SK-N-SH treated with all-trans-retinoic acid at 6 μM for 48 hours (cell line): ENCODE data around the gene FRYL.

Experiments used
- ATAC-seq: fragments of 200-7000 bp; cut with Tn5 transposase; 3 replicates; pipeline ENCODE4 v1.9.1; 2020; ENCODE audit warnings: mild to moderate bottlenecking, moderate library complexity
- ARNTL ChIP-seq: fragments of 450-650 bp; formaldehyde crosslinking; IDR thresholded peaks from 2 replicates; pipeline ENCODE4 v1.5.0; 2020; ENCODE audit warnings: low read depth, mild to moderate bottlenecking, moderate library complexity, borderline replicate concordance
- BACH2 ChIP-seq: fragments of 250-450 bp; sonication (Bioruptor Pico); IDR thresholded peaks from 2 replicates; pipeline ENCODE4 v1.9.0; 2021; ENCODE audit warnings: mild to moderate bottlenecking, borderline replicate concordance
- CSDC2 ChIP-seq: fragments of 250-450 bp; sonication (Bioruptor Pico); IDR thresholded peaks from 2 replicates; pipeline ENCODE4 v1.5.0; 2020; ENCODE audit warnings: mild to moderate bottlenecking, moderate library complexity
- ESRRG ChIP-seq: fragments of 250-450 bp; sonication (Bioruptor Pico); IDR thresholded peaks from 2 replicates; pipeline ENCODE4 v1.6.1; 2021; ENCODE audit warnings: mild to moderate bottlenecking
- GLIS3 ChIP-seq: fragments of 250-450 bp; sonication (Bioruptor Pico); IDR thresholded peaks from 2 replicates; pipeline ENCODE4 v1.5.0; 2020; ENCODE audit warnings: mild to moderate bottlenecking, moderate library complexity
- ISL1 ChIP-seq: fragments of 250-450 bp; sonication (Bioruptor Pico); IDR thresholded peaks from 2 replicates; pipeline ENCODE4 v2.1.2; 2022; ENCODE audit warnings: mild to moderate bottlenecking, moderate library complexity
- OSR1 ChIP-seq: fragments of 250-450 bp; sonication (Bioruptor Pico); IDR thresholded peaks from 2 replicates; pipeline ENCODE4 v1.8.0; 2022; ENCODE audit warnings: moderate library complexity, mild to moderate bottlenecking, inconsistent platforms
- PPARA ChIP-seq: fragments of 250-450 bp; sonication (Bioruptor Pico); IDR thresholded peaks from 2 replicates; pipeline ENCODE4 v1.5.0; 2020; ENCODE audit warnings: mild to moderate bottlenecking, borderline replicate concordance
- RARB ChIP-seq: fragments of 250-450 bp; sonication (Bioruptor Pico); IDR thresholded peaks from 2 replicates; pipeline ENCODE4 v1.8.0; 2021; ENCODE audit warnings: mild to moderate bottlenecking, moderate library complexity
- SNAI2 ChIP-seq: fragments of 250-450 bp; sonication (Bioruptor Pico); IDR thresholded peaks from 2 replicates; pipeline ENCODE4 v1.5.0; 2020; ENCODE audit warnings: mild to moderate bottlenecking, moderate library complexity
- TCF4 ChIP-seq: fragments of 250-450 bp; sonication (Bioruptor Pico); IDR thresholded peaks from 2 replicates; pipeline ENCODE4 v1.8.0; 2021; ENCODE audit warnings: mild to moderate bottlenecking, moderate library complexity, borderline replicate concordance
- TOX ChIP-seq: fragments of 250-450 bp; sonication (Bioruptor Pico); IDR thresholded peaks from 2 replicates; pipeline ENCODE4 v1.8.0; 2021; ENCODE audit warnings: mild to moderate bottlenecking, moderate library complexity, borderline replicate concordance
- ZC3H10 ChIP-seq: fragments of 250-450 bp; sonication (Bioruptor Pico); IDR thresholded peaks from 2 replicates; pipeline ENCODE4 v1.5.1; 2021; ENCODE audit warnings: mild to moderate bottlenecking, moderate library complexity
- ZFP30 ChIP-seq: fragments of 450-650 bp; formaldehyde crosslinking; IDR thresholded peaks from 2 replicates; pipeline ENCODE4 v1.5.0; 2022; ENCODE audit warnings: mild to moderate bottlenecking, moderate library complexity
- ZNF565 ChIP-seq: fragments of 450-650 bp; formaldehyde crosslinking; conservative IDR thresholded peaks from 2 replicates; pipeline ENCODE4 v1.5.0; 2020; ENCODE audit warnings: low read depth, mild to moderate bottlenecking, moderate library complexity
- ZNF70 ChIP-seq: fragments of 450-650 bp; formaldehyde crosslinking; IDR thresholded peaks from 2 replicates; pipeline ENCODE4 v1.5.0; 2020; ENCODE audit warnings: mild to moderate bottlenecking, moderate library complexity
- ZNF8 ChIP-seq: fragments of 450-650 bp; formaldehyde crosslinking; IDR thresholded peaks from 2 replicates; pipeline ENCODE4 v1.5.0; 2020; ENCODE audit warnings: mild to moderate bottlenecking, moderate library complexity
- TF ChIP-seq, protein P1 (sequence below): fragments of 250-450 bp; sonication (Bioruptor Pico); IDR thresholded peaks from 2 replicates; pipeline ENCODE4 v1.8.0; 2020; ENCODE audit warnings: mild to moderate bottlenecking, moderate library complexity, borderline replicate concordance
- TF ChIP-seq, protein P2 (sequence below): fragments of 250-450 bp; sonication (Bioruptor Pico); IDR thresholded peaks from 2 replicates; pipeline ENCODE4 v1.5.1; 2021; ENCODE audit warnings: mild to moderate bottlenecking, moderate library complexity
- TF ChIP-seq, protein P3 (sequence below): fragments of 250-450 bp; sonication (Bioruptor Pico); IDR thresholded peaks from 2 replicates; pipeline ENCODE4 v1.8.0; 2021; ENCODE audit warnings: low read depth, mild to moderate bottlenecking, moderate library complexity, borderline replicate concordance
- TF ChIP-seq, protein P4 (sequence below): fragments of 250-450 bp; sonication (Bioruptor Pico); IDR thresholded peaks from 2 replicates; pipeline ENCODE4 v1.5.0; 2020; ENCODE audit warnings: mild to moderate bottlenecking, moderate library complexity
- TF ChIP-seq, protein P5 (sequence below): fragments of 250-450 bp; sonication (Bioruptor Pico); IDR thresholded peaks from 2 replicates; pipeline ENCODE4 v1.5.1; 2020; ENCODE audit warnings: low read depth, mild to moderate bottlenecking, moderate library complexity

Gene FRYL

DNA sequence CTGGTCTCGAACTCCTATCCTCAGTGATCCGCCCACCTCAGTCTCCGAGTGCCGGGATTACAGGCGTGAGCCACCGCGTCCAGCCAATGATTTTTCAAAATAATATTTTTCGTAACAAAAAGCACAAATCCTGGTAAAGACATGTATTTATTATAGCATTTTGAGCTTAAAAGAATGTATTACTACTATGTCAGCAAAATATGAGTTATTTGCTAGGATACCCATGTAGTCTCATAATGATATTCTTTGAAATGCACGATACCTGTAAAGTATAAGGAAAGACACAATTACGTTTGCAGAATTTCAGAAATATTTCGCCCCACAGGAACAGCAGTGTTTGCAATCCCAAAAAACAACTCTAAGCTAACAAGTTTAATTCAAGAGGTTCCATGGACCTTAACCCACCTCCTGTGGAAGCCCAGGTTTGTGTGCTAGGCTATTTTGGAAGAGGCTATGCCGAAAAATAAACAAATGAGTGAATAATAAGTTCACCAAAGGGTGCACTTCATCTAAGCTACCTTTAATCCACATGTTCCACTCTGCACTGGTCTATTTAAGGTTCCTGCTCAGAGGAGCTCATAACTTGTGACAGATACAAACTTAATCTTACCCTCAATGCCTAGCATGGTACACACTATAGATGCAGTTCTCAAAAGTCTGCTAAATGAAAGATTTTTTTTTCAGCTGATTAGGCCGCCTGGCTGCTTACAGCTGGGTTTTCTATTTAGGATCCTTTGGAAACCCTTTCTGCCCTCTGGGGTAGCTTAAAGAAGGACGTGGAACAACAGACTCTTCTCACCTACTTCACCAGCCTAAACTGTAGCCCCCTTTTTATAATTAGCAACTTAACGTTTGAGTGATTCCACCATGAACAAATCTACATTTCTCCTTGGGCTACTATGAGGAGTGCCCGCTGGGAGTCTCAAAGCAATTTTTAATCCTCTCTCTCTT lies 5.0 kb downstream of the FRYL start:
- TF ChIP-seq, protein P1, sequence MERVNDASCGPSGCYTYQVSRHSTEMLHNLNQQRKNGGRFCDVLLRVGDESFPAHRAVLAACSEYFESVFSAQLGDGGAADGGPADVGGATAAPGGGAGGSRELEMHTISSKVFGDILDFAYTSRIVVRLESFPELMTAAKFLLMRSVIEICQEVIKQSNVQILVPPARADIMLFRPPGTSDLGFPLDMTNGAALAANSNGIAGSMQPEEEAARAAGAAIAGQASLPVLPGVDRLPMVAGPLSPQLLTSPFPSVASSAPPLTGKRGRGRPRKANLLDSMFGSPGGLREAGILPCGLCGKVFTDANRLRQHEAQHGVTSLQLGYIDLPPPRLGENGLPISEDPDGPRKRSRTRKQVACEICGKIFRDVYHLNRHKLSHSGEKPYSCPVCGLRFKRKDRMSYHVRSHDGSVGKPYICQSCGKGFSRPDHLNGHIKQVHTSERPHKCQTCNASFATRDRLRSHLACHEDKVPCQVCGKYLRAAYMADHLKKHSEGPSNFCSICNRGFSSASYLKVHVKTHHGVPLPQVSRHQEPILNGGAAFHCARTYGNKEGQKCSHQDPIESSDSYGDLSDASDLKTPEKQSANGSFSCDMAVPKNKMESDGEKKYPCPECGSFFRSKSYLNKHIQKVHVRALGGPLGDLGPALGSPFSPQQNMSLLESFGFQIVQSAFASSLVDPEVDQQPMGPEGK: no peak
- TF ChIP-seq, protein P2, sequence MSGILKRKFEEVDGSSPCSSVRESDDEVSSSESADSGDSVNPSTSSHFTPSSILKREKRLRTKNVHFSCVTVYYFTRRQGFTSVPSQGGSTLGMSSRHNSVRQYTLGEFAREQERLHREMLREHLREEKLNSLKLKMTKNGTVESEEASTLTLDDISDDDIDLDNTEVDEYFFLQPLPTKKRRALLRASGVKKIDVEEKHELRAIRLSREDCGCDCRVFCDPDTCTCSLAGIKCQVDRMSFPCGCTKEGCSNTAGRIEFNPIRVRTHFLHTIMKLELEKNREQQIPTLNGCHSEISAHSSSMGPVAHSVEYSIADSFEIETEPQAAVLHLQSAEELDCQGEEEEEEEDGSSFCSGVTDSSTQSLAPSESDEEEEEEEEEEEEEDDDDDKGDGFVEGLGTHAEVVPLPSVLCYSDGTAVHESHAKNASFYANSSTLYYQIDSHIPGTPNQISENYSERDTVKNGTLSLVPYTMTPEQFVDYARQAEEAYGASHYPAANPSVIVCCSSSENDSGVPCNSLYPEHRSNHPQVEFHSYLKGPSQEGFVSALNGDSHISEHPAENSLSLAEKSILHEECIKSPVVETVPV (CRISPR knock-in tag): no peak
- TF ChIP-seq TCF4 (CRISPR knock-in tag) (no peak), ZNF565 (CRISPR knock-in tag) (no peak), CSDC2 (no peak), ZC3H10 (CRISPR knock-in tag) (no peak), ARNTL (CRISPR knock-in tag) (no peak), ISL1 (CRISPR knock-in tag) (no peak), RARB (CRISPR knock-in tag) (no peak), BACH2 (no peak), SNAI2 (CRISPR knock-in tag) (no peak), ZFP30 (CRISPR knock-in tag) (no peak), PPARA (CRISPR knock-in tag) (no peak), ESRRG (CRISPR knock-in tag) (no peak), ZNF70 (CRISPR knock-in tag) (no peak), OSR1 (CRISPR knock-in tag) (no peak), ZNF8 (no peak)
- TF ChIP-seq, protein P3, sequence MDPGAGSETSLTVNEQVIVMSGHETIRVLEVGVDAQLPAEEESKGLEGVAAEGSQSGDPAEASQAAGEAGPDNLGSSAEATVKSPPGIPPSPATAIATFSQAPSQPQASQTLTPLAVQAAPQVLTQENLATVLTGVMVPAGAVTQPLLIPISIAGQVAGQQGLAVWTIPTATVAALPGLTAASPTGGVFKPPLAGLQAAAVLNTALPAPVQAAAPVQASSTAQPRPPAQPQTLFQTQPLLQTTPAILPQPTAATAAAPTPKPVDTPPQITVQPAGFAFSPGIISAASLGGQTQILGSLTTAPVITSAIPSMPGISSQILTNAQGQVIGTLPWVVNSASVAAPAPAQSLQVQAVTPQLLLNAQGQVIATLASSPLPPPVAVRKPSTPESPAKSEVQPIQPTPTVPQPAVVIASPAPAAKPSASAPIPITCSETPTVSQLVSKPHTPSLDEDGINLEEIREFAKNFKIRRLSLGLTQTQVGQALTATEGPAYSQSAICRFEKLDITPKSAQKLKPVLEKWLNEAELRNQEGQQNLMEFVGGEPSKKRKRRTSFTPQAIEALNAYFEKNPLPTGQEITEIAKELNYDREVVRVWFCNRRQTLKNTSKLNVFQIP (CRISPR knock-in tag): no peak
- TF ChIP-seq, protein P4, sequence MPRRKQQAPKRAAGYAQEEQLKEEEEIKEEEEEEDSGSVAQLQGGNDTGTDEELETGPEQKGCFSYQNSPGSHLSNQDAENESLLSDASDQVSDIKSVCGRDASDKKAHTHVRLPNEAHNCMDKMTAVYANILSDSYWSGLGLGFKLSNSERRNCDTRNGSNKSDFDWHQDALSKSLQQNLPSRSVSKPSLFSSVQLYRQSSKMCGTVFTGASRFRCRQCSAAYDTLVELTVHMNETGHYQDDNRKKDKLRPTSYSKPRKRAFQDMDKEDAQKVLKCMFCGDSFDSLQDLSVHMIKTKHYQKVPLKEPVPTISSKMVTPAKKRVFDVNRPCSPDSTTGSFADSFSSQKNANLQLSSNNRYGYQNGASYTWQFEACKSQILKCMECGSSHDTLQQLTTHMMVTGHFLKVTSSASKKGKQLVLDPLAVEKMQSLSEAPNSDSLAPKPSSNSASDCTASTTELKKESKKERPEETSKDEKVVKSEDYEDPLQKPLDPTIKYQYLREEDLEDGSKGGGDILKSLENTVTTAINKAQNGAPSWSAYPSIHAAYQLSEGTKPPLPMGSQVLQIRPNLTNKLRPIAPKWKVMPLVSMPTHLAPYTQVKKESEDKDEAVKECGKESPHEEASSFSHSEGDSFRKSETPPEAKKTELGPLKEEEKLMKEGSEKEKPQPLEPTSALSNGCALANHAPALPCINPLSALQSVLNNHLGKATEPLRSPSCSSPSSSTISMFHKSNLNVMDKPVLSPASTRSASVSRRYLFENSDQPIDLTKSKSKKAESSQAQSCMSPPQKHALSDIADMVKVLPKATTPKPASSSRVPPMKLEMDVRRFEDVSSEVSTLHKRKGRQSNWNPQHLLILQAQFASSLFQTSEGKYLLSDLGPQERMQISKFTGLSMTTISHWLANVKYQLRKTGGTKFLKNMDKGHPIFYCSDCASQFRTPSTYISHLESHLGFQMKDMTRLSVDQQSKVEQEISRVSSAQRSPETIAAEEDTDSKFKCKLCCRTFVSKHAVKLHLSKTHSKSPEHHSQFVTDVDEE (CRISPR knock-in tag): no peak
- TF ChIP-seq, protein P5, sequence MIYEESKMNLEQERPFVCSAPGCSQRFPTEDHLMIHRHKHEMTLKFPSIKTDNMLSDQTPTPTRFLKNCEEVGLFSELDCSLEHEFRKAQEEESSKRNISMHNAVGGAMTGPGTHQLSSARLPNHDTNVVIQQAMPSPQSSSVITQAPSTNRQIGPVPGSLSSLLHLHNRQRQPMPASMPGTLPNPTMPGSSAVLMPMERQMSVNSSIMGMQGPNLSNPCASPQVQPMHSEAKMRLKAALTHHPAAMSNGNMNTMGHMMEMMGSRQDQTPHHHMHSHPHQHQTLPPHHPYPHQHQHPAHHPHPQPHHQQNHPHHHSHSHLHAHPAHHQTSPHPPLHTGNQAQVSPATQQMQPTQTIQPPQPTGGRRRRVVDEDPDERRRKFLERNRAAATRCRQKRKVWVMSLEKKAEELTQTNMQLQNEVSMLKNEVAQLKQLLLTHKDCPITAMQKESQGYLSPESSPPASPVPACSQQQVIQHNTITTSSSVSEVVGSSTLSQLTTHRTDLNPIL: no peak
- ATAC-seq: no peak

DNA sequence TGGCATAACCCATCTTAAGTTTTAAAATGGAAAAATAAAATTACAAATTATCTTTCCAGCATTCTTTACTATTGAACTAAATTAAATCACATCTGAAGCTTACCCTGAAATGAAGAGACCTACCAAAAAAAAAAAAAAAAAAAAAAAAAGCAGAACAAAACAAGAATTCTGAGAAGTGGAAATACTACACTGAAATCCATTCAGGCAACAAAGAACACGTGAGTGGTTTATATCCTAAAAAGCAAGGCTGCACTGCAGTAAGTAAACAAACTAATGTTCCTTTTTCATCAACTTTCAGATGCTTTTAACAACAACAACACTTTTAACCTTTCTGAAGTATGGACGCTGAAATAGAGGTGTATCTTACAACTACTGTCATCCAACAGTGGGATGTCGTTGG lies 7.5 kb downstream of the FRYL start:
- no peak for ATAC-seq
- TF ChIP-seq, protein P1: no peak
- TF ChIP-seq TCF4 (CRISPR knock-in tag): no peak
- TF ChIP-seq ZNF565 (CRISPR knock-in tag): no peak
- no peak for TF ChIP-seq RARB (CRISPR knock-in tag)
- TF ChIP-seq TOX (CRISPR knock-in tag): no peak
- no peak for TF ChIP-seq ISL1 (CRISPR knock-in tag)
- no peak for TF ChIP-seq BACH2
- TF ChIP-seq, protein P3 (CRISPR knock-in tag): no peak
- no peak for TF ChIP-seq CSDC2
- no peak for TF ChIP-seq ZFP30 (CRISPR knock-in tag)
- no peak for TF ChIP-seq GLIS3
- TF ChIP-seq SNAI2 (CRISPR knock-in tag): no peak
- no peak for TF ChIP-seq OSR1 (CRISPR knock-in tag)
